GM18951 (cell line): ENCODE data around the gene ARHGAP15.

ENCODE experiments used
- POLR2A ChIP-seq: IDR thresholded peaks from 4 replicates; pipeline ENCODE4 v1.6.1; 2011; ENCODE audit warnings: mild to moderate bottlenecking; ENCODE audit not compliant: insufficient read length, insufficient read depth; ENCODE audit errors: extremely low read depth
- in situ Hi-C: fragments of 300-500 bp; cut with MboI; formaldehyde crosslinking; loops from one replicate; pipeline ENCODE4 v1.12.0; 2022; ENCODE audit warnings: low sequenced_read_pairs, mixed read lengths, inconsistent platforms; ENCODE audit not compliant: unreplicated experiment

The ARHGAP15 gene

GRCh38 chr2:143163499-143163898 is 34.3 kb downstream of the ARHGAP15 start:
- in situ Hi-C loops, result no loop called here

GRCh38 chr2:143165291-143165690 is 36.1 kb downstream of the ARHGAP15 start:
- in situ Hi-C loops, result no loop called here
- no peak for TF ChIP-seq POLR2A

More at GRCh38 chr2:143163499-143163898, 34.3 kb downstream of the ARHGAP15 start:
- no peak for TF ChIP-seq POLR2A

GRCh38 chr2:143169105-143169504 is 39.9 kb downstream of the ARHGAP15 start:
- TF ChIP-seq POLR2A, result no peak

GRCh38 chr2:143171817-143172216 is 42.6 kb downstream of the ARHGAP15 start:
- in situ Hi-C loops, result no loop called here
- no peak for TF ChIP-seq POLR2A

More at GRCh38 chr2:143169105-143169504, 39.9 kb downstream of the ARHGAP15 start:
- in situ Hi-C loops, result no loop called here

GRCh38 chr2:143175438-143175837 is 46.2 kb downstream of the ARHGAP15 start:
- in situ Hi-C loops, result no loop called here
- no peak for TF ChIP-seq POLR2A

GRCh38 chr2:143176606-143177005 is 47.4 kb downstream of the ARHGAP15 start:
- in situ Hi-C loops, result no loop called here
- no peak for TF ChIP-seq POLR2A

GRCh38 chr2:143177096-143177786 is 48.0 kb downstream of the ARHGAP15 start:
- TF ChIP-seq POLR2A, result no peak
- in situ Hi-C loops, result no loop called here

- TF ChIP-seq POLR2A, result no peak
- in situ Hi-C loops, result no loop called here
Observed at GRCh38 chr2:143181494-143181893, 52.3 kb downstream of the ARHGAP15 start.

GRCh38 chr2:143182649-143183048 is 53.4 kb downstream of the ARHGAP15 start:
- TF ChIP-seq POLR2A, result no peak

GRCh38 chr2:143183804-143184463 is 54.7 kb downstream of the ARHGAP15 start:
- in situ Hi-C loops, result no loop called here
- TF ChIP-seq POLR2A, result no peak

More at GRCh38 chr2:143182649-143183048, 53.4 kb downstream of the ARHGAP15 start:
- in situ Hi-C loops, result no loop called here

- in situ Hi-C loops, result no loop called here
- no peak for TF ChIP-seq POLR2A
Observed at GRCh38 chr2:143186876-143187275, 57.7 kb downstream of the ARHGAP15 start.

- TF ChIP-seq POLR2A, result no peak
- in situ Hi-C loops, result no loop called here
Observed at GRCh38 chr2:143190431-143190830, 61.2 kb downstream of the ARHGAP15 start.

- in situ Hi-C loops, result no loop called here
- no peak for TF ChIP-seq POLR2A
Observed at GRCh38 chr2:143192106-143192505, 62.9 kb downstream of the ARHGAP15 start.

GRCh38 chr2:143192716-143193115 is 63.5 kb downstream of the ARHGAP15 start:
- no peak for TF ChIP-seq POLR2A
- in situ Hi-C loops, result no loop called here

- no peak for TF ChIP-seq POLR2A
- in situ Hi-C loops, result no loop called here
Observed at GRCh38 chr2:143193121-143193520, 63.9 kb downstream of the ARHGAP15 start.

- TF ChIP-seq POLR2A, result no peak
- in situ Hi-C loops, result no loop called here
Observed at GRCh38 chr2:143195511-143195910, 66.3 kb downstream of the ARHGAP15 start.
